ENCODE results near the gene TBC1D3I.
"Not testable (repeated sequence)": the region's sequence is repeated elsewhere in the genome, so short reads cannot be mapped to it uniquely, and the experiment has no call there.

Gene TBC1D3I

GRCh38 chr17:36264470-36264869, at the start of gene TBC1D3I:
Gene TBC1D3I (minus strand): TSS chr17:36264570. CDS start chr17:36262985, 1,585 bp downstream.
- DNase-seq, result not testable (repeated sequence)

GRCh38 chr17:36295161-36295560, 30.8 kb upstream of the TBC1D3I start:
- DNase-seq, result not testable (repeated sequence)

- DNase-seq, result not testable (repeated sequence)
Measured at GRCh38 chr17:36289965-36290612, 25.7 kb upstream of the TBC1D3I start.

- DNase-seq, result not testable (repeated sequence)
Measured at GRCh38 chr17:36284219-36284618, 19.8 kb upstream of the TBC1D3I start.

- not testable (repeated sequence) for DNase-seq
Measured at GRCh38 chr17:36283256-36283655, 18.9 kb upstream of the TBC1D3I start.

GRCh38 chr17:36242046-36242445, 22.3 kb downstream of the TBC1D3I start:
- DNase-seq, result not testable (repeated sequence)

- DNase-seq, result not testable (repeated sequence)
Measured at GRCh38 chr17:36229644-36230043, 34.7 kb downstream of the TBC1D3I start.

- DNase-seq, result not testable (repeated sequence)
Measured at GRCh38 chr17:36222967-36223366, 41.4 kb downstream of the TBC1D3I start.

GRCh38 chr17:36221581-36222100, 42.7 kb downstream of the TBC1D3I start:
- not testable (repeated sequence) for DNase-seq

- not testable (repeated sequence) for DNase-seq
Measured at GRCh38 chr17:36220737-36221580, 43.4 kb downstream of the TBC1D3I start.

GRCh38 chr17:36219556-36219955, 44.8 kb downstream of the TBC1D3I start:
- not testable (repeated sequence) for DNase-seq

- DNase-seq, result not testable (repeated sequence)
Measured at GRCh38 chr17:36215406-36216308, 48.7 kb downstream of the TBC1D3I start.

GRCh38 chr17:36214918-36215317, 49.5 kb downstream of the TBC1D3I start:
- no peak for DNase-seq

- DNase-seq, result no peak
Measured at GRCh38 chr17:36213695-36214094, 50.7 kb downstream of the TBC1D3I start.

- DNase-seq, result no peak
Measured at GRCh38 chr17:36212966-36213365, 51.4 kb downstream of the TBC1D3I start.

- DNase-seq, result no peak
Measured at GRCh38 chr17:36212272-36212605, 52.1 kb downstream of the TBC1D3I start.

- not testable (repeated sequence) for DNase-seq
Measured at GRCh38 chr17:36211484-36212271, 52.7 kb downstream of the TBC1D3I start.

GRCh38 chr17:36210439-36211211, 53.7 kb downstream of the TBC1D3I start, which contains the start of gene CCL4L2:
Gene CCL4L2 (plus strand): TSS chr17:36211063.
- not testable (repeated sequence) for DNase-seq

GRCh38 chr17:36209575-36209974, 54.8 kb downstream of the TBC1D3I start:
- DNase-seq, result no peak

GRCh38 chr17:36207383-36207782, 57.0 kb downstream of the TBC1D3I start:
- not testable (repeated sequence) for DNase-seq

- not testable (repeated sequence) for DNase-seq
Measured at GRCh38 chr17:36206486-36206821, 57.9 kb downstream of the TBC1D3I start.
